Fibroblast of the conjunctiva (primary cell): ENCODE results near the gene SEMA7A.
"Not testable (repeated sequence)": the region's sequence is repeated elsewhere in the genome, so short reads cannot be mapped to it uniquely, and the experiment has no call there.

Experiments
- DNase-seq: peaks from one replicate; pipeline ENCODE4 v3.0.0-alpha.2; 2010; ENCODE audit warnings: low read depth

The SEMA7A gene

DNA sequence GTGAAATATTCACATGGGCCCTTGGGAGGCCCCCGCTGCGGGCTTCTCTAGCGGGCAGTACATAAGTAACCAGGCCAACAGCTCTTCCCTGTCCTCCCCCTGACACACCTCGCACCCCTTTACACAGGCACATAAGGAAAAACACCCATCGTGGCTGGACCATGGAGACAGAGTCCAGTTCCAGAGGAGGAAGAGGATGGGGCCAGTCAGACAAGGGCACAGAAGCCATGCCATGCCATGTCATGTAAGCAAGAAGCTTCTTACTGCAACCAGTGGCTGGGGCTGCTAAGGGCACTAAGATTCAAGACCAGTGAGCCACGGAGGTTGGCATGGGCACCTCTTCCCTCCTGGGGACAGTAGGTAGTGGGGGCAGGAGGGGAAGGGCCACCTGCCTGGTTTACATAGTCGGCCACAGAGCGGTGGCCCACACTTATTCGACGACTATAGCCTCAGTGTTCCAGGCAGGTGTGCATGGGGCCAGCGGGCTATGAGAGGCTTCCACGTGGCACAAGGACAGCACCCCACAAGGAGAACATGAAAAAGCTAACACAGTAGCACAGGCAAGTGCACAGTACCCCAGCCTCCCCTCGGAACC, 60.6 kb downstream of the SEMA7A start:
- no peak for DNase-seq

DNA sequence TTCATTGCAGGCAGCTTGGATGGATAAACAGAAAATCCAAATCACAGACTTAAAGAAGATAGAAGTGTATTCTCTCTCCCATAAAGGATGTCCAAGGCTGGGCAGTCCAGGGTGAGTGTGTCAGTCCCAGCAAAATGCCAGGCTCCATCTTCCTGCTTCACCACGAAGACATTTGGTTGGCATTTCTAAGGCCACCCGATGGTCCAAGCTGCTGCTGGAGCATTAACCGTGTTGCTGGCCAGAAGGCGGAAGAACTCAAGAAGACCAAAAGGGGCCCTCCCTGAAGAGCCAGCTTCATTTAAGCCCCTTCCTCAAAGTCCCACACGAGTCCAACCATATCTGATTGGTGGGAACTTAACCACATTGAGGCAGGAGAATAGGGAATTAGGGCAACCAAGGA, 63.3 kb downstream of the SEMA7A start:
- DNase-seq: no peak

DNA sequence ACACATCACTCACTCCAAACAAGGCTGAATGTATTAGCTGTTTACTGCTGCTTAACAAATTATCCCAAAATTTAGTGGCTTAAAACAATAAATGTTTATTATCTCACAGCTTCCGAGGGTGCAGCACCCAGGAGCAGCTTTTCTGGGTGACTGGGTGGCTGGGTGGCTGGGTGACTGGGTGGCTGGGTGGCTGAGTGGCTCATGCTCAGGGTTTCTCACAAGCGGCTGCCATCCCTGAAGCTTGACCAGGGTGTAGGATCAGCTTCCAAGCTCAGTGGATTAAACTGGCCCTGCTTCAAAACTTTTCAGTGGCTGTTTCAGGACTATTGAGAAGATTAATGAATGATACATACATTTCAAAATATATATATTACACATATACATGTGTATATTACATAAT, 64.0 kb downstream of the SEMA7A start:
- no peak for DNase-seq

DNA sequence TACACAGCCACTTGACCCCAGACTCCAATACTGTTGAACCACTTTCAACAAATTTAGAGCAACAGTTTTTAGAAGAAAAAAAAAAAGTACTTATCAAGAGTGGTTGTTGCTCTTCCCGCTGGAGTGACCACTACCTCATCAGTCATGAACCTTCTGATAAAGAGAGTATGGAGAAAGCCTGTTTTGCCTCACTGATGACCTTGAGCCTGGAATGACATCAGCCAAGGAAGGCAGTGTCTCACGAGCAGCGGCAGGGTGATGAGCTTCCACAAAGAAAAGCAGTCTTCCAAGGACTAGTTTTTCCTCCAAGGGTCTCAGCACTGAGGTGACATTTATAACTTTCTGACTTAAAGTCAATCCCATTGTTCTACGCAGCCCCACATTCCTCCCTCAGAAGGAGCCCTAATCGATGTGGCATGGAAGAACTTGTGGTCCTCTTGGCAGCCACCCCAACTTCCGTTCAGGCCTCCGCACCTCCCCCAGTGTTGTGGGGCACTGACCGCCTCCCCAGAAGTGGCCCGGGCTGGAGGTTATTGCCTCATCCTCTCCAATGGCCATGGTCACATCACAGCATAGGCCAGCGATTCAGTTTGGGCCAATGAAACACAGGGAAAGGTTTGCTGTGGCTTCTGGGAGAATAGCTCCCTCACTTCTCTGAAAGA, 64.5 kb downstream of the SEMA7A start:
- DNase-seq: no peak

DNA sequence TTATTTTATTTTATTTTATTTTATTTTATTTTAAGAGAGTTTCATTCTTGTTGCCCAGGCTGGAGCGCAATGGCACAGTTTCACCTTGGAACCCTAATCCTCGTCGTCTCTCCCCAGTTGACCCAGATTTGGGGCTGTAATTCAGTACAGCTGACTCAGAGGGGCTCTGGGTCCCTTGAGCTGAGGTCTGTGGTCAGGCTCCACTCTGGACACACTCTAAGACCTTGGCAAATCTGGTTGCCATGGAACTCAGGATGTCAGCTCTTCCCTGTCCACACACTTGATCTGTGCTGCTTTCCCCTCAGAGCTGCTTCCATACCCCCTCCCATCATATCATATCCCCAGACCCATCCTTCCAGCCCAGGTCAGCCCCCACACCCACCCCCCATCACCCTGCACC, 65.6 kb downstream of the SEMA7A start:
- DNase-seq: no peak

DNA sequence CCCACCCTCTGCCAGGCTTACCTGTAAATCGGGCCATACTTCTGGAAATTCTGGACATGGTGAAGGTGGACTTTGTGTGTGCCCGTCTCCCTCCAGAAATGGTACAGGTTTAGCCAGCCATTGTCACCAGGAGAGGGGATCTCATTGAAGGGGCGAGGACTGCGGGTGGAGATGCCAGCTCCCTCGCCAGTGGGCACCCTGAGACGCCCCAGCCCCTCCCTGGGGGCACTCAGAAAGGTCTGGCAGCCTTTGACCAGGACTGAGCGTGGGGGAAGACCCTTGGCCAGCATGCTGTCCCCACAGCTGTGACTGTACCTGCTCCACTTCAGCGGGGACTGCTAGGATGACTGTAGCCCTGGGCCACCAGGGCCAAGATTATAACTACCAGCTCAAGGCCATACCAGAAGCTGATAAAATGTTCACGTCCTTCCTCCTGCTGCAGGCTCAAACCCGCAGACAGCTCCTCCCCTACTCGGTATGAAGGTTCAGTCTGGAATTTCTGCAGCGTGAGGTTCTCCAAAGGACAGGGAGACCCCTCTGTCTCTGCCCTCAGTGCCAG, 66.4 kb downstream of the SEMA7A start, which contains the start of gene CYP11A1:
CYP11A1 (minus strand) TSS at position 351 of the 559 bp plus-strand sequence; CDS start at position 290, 61 bp downstream.
- DNase-seq: no peak

DNA sequence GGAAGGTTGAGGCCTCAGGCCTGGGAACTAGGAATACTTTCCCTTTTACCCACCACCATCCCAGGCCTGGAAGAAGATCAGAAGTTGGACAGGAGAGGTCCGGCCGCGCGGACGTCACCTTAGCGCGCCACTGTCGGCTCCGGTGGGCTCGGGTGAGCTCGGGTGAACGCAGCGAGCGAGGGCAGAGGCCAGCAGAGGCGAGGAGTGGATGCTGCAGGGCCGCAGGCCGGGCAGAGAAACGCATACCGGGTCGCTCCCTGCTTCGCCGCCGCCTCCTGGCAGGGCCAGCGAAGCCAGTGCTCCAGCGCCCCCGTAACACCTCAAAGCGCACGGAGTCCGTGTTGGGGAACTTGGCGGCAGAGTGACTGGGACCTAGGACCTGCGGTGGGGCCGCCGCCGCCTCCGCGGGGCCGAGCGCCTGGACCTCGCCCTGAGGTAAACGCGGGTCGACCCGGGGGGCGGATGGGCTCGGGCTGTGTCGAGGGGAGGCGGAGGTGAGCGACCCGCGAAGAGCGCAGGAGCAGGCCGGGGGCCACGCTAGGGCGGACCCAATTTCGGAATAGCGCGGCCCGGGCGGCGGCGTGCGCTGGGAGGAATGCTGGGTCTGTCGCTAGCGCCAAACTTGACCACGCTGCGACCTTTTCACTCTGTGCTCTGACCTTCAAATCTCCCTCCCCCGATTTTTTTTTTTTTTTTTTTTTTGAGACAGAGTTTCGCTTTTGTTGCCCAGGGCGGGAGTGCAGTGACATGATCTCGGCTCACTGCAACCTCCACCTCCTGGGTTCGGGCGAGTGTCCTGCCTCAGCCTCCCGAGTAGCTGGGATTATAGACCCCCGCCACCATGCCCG, 67.9 kb downstream of the SEMA7A start:
- DNase-seq: no peak

DNA sequence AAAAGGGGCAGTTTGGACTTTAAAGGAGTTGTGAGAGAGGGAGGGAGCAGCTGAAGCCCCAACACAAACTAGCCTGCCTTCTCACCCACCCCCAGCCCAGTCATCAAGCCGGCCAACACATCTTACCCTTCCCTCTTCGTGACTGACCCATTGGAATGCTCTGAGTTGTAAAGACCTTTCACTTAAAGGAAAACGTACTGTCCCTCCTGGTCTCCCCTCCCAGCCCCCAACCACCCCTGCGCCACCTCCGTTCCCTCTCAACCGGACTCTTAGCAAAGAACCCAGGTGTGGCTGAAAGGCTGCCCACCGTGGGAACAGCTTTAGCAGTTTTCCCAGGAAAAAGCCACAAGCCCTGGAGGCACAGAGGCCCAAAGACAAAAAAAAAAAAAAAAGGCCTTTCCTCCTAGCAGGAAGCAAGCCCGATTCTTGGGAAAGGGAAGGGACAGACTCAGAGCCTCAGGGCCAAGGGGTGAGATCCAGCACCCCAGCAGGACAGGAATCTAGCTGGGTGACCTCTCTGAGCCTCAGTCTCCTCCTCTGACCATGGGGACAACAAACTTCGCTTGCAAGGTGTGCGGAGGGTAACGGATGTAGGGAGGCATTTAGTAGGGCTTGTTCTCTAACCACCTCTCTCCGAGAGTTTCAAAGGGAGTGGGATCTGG, 68.7 kb downstream of the SEMA7A start:
- no peak for DNase-seq

DNA sequence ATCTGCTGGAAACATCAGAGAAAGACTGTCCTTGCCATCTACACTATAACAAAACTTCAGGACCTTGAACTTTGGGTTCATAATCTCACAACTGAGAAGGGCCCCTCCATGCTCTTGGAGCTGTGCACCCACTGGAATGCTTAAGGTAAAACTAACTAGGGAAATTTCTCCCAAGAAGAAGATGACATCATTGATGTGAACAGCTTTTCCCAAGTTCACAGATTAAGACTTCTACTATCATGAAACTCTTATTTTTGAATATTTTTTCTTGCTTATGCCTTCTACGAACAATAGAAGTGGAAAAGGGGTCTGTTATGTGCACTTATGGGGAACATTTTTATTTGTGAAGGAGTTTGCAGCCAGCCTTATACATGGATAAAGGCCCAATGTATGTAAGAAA, 71.3 kb downstream of the SEMA7A start:
- DNase-seq: no peak

DNA sequence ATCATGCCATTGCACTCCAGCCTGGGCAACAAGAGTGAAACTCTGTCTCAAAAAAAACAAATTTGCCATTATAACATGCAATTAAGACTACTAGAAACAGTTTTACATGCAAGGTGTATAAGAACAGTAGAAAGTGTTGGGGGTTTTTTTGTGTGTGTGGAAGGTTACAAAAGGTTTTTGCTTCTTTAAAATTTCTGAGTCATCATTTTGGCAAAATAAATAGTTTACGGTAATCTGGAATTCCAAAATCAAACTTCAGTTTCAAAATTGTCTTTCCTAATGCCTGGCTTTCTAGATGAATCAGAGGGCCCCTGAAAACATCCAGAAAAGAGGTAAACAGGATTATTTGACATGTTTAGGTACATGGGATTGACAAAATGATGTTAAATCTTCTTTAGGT, 72.9 kb downstream of the SEMA7A start:
- not testable (repeated sequence) for DNase-seq

DNA sequence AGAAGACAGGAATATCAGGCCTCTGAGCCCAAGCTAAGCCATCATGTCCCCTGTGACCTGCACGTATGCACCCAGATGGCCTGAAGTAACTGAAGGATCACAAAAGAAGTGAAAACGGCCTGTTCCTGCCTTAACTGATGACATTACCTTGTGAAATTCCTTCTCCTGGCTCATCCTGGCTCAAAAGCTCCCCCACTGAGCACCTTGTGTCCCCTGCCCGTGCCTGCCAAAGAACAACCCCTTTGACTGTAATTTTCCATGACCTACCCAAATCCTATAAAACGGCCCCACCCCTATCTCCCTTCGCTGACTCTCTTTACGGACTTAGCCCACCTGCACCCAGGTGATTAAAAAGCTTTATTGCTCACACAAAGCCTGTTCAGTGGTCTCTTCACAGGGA, 74.4 kb downstream of the SEMA7A start:
- DNase-seq: not testable (repeated sequence)
